H7 (cell line): Measurements from ENCODE around the gene TMEM44. TPM values are rescaled to one million over a fixed set of nuclear protein-coding genes. Genes with fewer than 3 reads are reported as not detected.
A peak's percentile ranks its signal among the peaks of the same experiment; 100 is the strongest.

ENCODE experiments used
- DNase-seq: peaks from one replicate; pipeline ENCODE4 v3.0.0; 2012
- H3K27me3 ChIP-seq: 2 replicates; pipeline ENCODE4 v1.6.0; 2011; ENCODE audit warnings: mild to moderate bottlenecking, low read length; ENCODE audit not compliant: control insufficient read depth, insufficient read depth
- H3K36me3 ChIP-seq: replicated peaks from 2 replicates; pipeline ENCODE4 v1.5.1; 2011; ENCODE audit warnings: low read length; ENCODE audit not compliant: control insufficient read depth, insufficient read depth
- H3K4me3 ChIP-seq: 2 replicates; pipeline ENCODE4 v1.5.1; 2011; ENCODE audit warnings: low read depth, mild to moderate bottlenecking, control low read depth, low read length, moderate library complexity; ENCODE audit not compliant: insufficient read depth
- total RNA-seq: library from RNA; depleted of rRNA; stranded (reverse); fragments of >200 nt; shearing (Covaris generic); gene quantifications from 2 replicates; pipeline ENCODE4 v1.2.3, GENCODE V29; 2014

TMEM44 gene
- total RNA-seq, 1 experiment from 2014 or later = 5.4 TPM

- Histone ChIP-seq H3K27me3 (no peaks in the 10 kb centered on the region), H3K36me3 (no peaks in the 10 kb centered on the region), H3K4me3 (no peak overlapping the region)
- DNase-seq = no peak
These were observed 45.7 kb downstream of the TMEM44 start for GRCh38 chr3:194587438-194587931.

- DNase-seq = no peak
- Histone ChIP-seq H3K36me3 (no peaks in the 10 kb centered on the region), H3K4me3 (no peak overlapping the region)
These were observed 46.4 kb downstream of the TMEM44 start for GRCh38 chr3:194586836-194587235.

GRCh38 chr3:194585880-194586281, 47.3 kb downstream of the TMEM44 start:
- no peaks in the 10 kb centered on the region for H3K36me3 ChIP-seq
- no peak for DNase-seq
- no peak overlapping the region for H3K4me3 ChIP-seq
- no peaks in the 10 kb centered on the region for H3K27me3 ChIP-seq

More at GRCh38 chr3:194586836-194587235, 46.4 kb downstream of the TMEM44 start:
- no peaks in the 10 kb centered on the region for H3K27me3 ChIP-seq

- Histone ChIP-seq H3K36me3 (no peaks in the 10 kb centered on the region), H3K27me3 (no peaks in the 10 kb centered on the region), H3K4me3 (no peak overlapping the region)
- no peak for DNase-seq
These were observed 48.4 kb downstream of the TMEM44 start for GRCh38 chr3:194584866-194585265.

- Histone ChIP-seq H3K27me3 (no peaks in the 10 kb centered on the region), H3K36me3 (no peaks in the 10 kb centered on the region), H3K4me3 (peak overlapping the region; percentile 67)
- DNase-seq = peak; percentile 43
These were observed 48.9 kb downstream of the TMEM44 start for GRCh38 chr3:194584320-194584776.

GRCh38 chr3:194582196-194582905, 50.9 kb downstream of the TMEM44 start:
- no peaks in the 10 kb centered on the region for H3K36me3 ChIP-seq
- peak; percentile 70 for DNase-seq
- no peak overlapping the region for H3K4me3 ChIP-seq
- H3K27me3 ChIP-seq = no peaks in the 10 kb centered on the region

GRCh38 chr3:194579091-194579606, 54.1 kb downstream of the TMEM44 start:
- Histone ChIP-seq H3K27me3 (no peaks in the 10 kb centered on the region), H3K4me3 (no peak overlapping the region), H3K36me3 (no peaks in the 10 kb centered on the region)
- DNase-seq = no peak

GRCh38 chr3:194577986-194578905, 55.0 kb downstream of the TMEM44 start:
- Histone ChIP-seq H3K27me3 (no peaks in the 10 kb centered on the region), H3K36me3 (no peaks in the 10 kb centered on the region), H3K4me3 (no peak overlapping the region)
- no peak for DNase-seq

GRCh38 chr3:194575484-194576210, 57.6 kb downstream of the TMEM44 start:
- Histone ChIP-seq H3K36me3 (no peaks in the 10 kb centered on the region), H3K4me3 (no peak overlapping the region), H3K27me3 (no peaks in the 10 kb centered on the region)
- peak; percentile 65 for DNase-seq

- Histone ChIP-seq H3K36me3 (no peaks in the 10 kb centered on the region), H3K4me3 (no peak overlapping the region), H3K27me3 (no peaks in the 10 kb centered on the region)
- no peak for DNase-seq
These were observed 58.4 kb downstream of the TMEM44 start for GRCh38 chr3:194574639-194575483.

- Histone ChIP-seq H3K4me3 (no peak overlapping the region), H3K36me3 (no peaks in the 10 kb centered on the region), H3K27me3 (no peaks in the 10 kb centered on the region)
- peak; percentile 84 for DNase-seq
These were observed 59.4 kb downstream of the TMEM44 start for GRCh38 chr3:194573680-194574437.

GRCh38 chr3:194572944-194573491, 60.2 kb downstream of the TMEM44 start:
- no peaks in the 10 kb centered on the region for H3K27me3 ChIP-seq
- H3K36me3 ChIP-seq = no peaks in the 10 kb centered on the region
- H3K4me3 ChIP-seq = no peak overlapping the region
- no peak for DNase-seq
